Measurements from ENCODE around the gene UBE2Q2.

- TF ChIP-seq, protein P1, sequence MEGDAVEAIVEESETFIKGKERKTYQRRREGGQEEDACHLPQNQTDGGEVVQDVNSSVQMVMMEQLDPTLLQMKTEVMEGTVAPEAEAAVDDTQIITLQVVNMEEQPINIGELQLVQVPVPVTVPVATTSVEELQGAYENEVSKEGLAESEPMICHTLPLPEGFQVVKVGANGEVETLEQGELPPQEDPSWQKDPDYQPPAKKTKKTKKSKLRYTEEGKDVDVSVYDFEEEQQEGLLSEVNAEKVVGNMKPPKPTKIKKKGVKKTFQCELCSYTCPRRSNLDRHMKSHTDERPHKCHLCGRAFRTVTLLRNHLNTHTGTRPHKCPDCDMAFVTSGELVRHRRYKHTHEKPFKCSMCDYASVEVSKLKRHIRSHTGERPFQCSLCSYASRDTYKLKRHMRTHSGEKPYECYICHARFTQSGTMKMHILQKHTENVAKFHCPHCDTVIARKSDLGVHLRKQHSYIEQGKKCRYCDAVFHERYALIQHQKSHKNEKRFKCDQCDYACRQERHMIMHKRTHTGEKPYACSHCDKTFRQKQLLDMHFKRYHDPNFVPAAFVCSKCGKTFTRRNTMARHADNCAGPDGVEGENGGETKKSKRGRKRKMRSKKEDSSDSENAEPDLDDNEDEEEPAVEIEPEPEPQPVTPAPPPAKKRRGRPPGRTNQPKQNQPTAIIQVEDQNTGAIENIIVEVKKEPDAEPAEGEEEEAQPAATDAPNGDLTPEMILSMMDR (optimal IDR thresholded peaks at IDR 0.05 in 1 of 3, IDR thresholded peaks at IDR 0.05 in 1 of 3, conservative IDR thresholded peaks at IDR 0.05 in 1 of 3; ENCODE audit: extremely low read depth in 1 of 3, insufficient read depth in 2 of 3, low read length in 3 of 3): no peak
- TF ChIP-seq EZH2 (IDR thresholded peaks at IDR 0.05; ENCODE audit: low read length): no peak
Observed at GRCh38 chr15:75918135-75918534, 74.9 kb downstream of the UBE2Q2 start.

Measured in keratinocyte (primary cell).